Testis (tissue), 2 donors: Measurements from ENCODE around the gene CHST12.
"Not testable (repeated sequence)": the region's sequence is repeated elsewhere in the genome, so short reads cannot be mapped to it uniquely, and the experiment has no call there.

Source experiments
- POLR2A ChIP-seq: fragments of 450-650 bp; IDR thresholded peaks from one replicate; pipeline ENCODE4 v1.6.1; 2017; ENCODE audit warnings: antibody characterized with exemption, mild to moderate bottlenecking, moderate library complexity
- TF ChIP-seq, protein P1 (sequence below), 3 experiments: fragments of 450-650 bp in 2 of 3; fragments of 200-600 bp in 1 of 3; sonication (generic) in 1 of 3; IDR thresholded peaks; one replicate each; pipeline ENCODE4 v1.5.1; 2016 to 2019; ENCODE audit warnings: antibody characterized with exemption in 3 of 3, mild to moderate bottlenecking in 2 of 3, moderate library complexity in 1 of 3

DNA sequence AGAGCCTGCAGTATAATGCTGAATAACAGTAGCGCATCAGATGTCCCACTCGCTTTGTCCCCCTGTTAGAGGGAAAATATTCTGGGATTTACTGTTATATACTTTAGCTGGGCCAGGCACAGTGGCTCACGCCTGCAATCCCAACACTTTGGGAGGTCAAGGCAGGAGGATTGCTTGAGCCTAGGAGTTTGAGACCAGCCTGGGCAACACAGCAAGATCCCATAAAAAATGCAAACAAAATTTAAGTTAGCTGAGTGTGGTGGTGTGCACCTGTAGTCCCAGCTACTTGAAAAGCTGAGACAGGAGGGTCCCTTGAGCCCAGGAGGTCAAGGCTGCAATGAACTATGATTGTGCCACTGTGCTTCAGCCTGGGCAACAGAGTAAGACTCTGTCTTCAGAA is 50.4 kb downstream of the CHST12 start:
- TF ChIP-seq, protein P1, sequence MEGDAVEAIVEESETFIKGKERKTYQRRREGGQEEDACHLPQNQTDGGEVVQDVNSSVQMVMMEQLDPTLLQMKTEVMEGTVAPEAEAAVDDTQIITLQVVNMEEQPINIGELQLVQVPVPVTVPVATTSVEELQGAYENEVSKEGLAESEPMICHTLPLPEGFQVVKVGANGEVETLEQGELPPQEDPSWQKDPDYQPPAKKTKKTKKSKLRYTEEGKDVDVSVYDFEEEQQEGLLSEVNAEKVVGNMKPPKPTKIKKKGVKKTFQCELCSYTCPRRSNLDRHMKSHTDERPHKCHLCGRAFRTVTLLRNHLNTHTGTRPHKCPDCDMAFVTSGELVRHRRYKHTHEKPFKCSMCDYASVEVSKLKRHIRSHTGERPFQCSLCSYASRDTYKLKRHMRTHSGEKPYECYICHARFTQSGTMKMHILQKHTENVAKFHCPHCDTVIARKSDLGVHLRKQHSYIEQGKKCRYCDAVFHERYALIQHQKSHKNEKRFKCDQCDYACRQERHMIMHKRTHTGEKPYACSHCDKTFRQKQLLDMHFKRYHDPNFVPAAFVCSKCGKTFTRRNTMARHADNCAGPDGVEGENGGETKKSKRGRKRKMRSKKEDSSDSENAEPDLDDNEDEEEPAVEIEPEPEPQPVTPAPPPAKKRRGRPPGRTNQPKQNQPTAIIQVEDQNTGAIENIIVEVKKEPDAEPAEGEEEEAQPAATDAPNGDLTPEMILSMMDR (IDR thresholded peaks at IDR 0.05), result not testable (repeated sequence)
- TF ChIP-seq POLR2A, result not testable (repeated sequence)
